ENCODE data around the gene EGR2. TPM values are rescaled to one million over a fixed set of nuclear protein-coding genes. Genes with fewer than 3 reads are reported as not detected.

The EGR2 gene
- total RNA-seq, 3 donors from 2014 or later, result 0.32 to 9.2 (median 4.3) TPM

- DNase-seq (ENCODE audit: low spot score in 2 of 2), result no peak
- Histone ChIP-seq H3K27ac (no peak overlapping the region), H3K27me3 (no peaks in the 10 kb centered on the region), H3K36me3 (no peaks in the 10 kb centered on the region), H3K4me1 (no peaks in the 10 kb centered on the region), H3K9me3 (no peaks in the 10 kb centered on the region), H3K4me3 (no peak overlapping the region)
- no peak for TF ChIP-seq POLR2A (IDR thresholded peaks at IDR 0.05)
- TF ChIP-seq CTCF (IDR thresholded peaks at IDR 0.05), result no peak
- TF ChIP-seq POLR2AphosphoS5 (IDR thresholded peaks at IDR 0.05), result no peak
- intact Hi-C loops (cut with DNase I; ENCODE audit: low total_unique reads), result no loop called here
These were observed 43.8 kb downstream of the EGR2 start for GRCh38 chr10:62772186-62772974.

GRCh38 chr10:62769574-62770242 lies 46.5 kb downstream of the EGR2 start:
- H3K27me3 ChIP-seq, result no peaks in the 10 kb centered on the region
- no peaks in the 10 kb centered on the region for H3K36me3 ChIP-seq
- H3K4me1 ChIP-seq, result no peaks in the 10 kb centered on the region
- H3K27ac ChIP-seq, result no peak overlapping the region
- no peak for DNase-seq (ENCODE audit: low spot score in 2 of 2)
- no peak overlapping the region for H3K4me3 ChIP-seq
- TF ChIP-seq POLR2AphosphoS5 (IDR thresholded peaks at IDR 0.05), result no peak
- no peak for TF ChIP-seq CTCF (IDR thresholded peaks at IDR 0.05)
- TF ChIP-seq POLR2A (IDR thresholded peaks at IDR 0.05), result no peak
- no peaks in the 10 kb centered on the region for H3K9me3 ChIP-seq
- intact Hi-C loops (cut with DNase I; ENCODE audit: low total_unique reads), result no loop called here

- no peak for DNase-seq (ENCODE audit: low spot score in 2 of 2)
- Histone ChIP-seq H3K36me3 (no peaks in the 10 kb centered on the region), H3K27me3 (no peaks in the 10 kb centered on the region), H3K27ac (no peak overlapping the region), H3K4me3 (no peak overlapping the region), H3K4me1 (no peaks in the 10 kb centered on the region), H3K9me3 (no peaks in the 10 kb centered on the region)
- TF ChIP-seq POLR2A (IDR thresholded peaks at IDR 0.05), result no peak
- TF ChIP-seq CTCF (IDR thresholded peaks at IDR 0.05), result no peak
- no peak for TF ChIP-seq POLR2AphosphoS5 (IDR thresholded peaks at IDR 0.05)
- intact Hi-C loops (cut with DNase I; ENCODE audit: low total_unique reads), result no loop called here
These were observed 49.8 kb downstream of the EGR2 start for GRCh38 chr10:62766386-62766785.

GRCh38 chr10:62765726-62766125 lies 50.4 kb downstream of the EGR2 start:
- H3K4me1 ChIP-seq, result no peaks in the 10 kb centered on the region
- no peak overlapping the region for H3K4me3 ChIP-seq
- DNase-seq (ENCODE audit: low spot score in 2 of 2), result no peak
- H3K36me3 ChIP-seq, result no peaks in the 10 kb centered on the region
- no peak for TF ChIP-seq POLR2AphosphoS5 (IDR thresholded peaks at IDR 0.05)
- TF ChIP-seq POLR2A (IDR thresholded peaks at IDR 0.05), result no peak
- no peak for TF ChIP-seq CTCF (IDR thresholded peaks at IDR 0.05)
- H3K27me3 ChIP-seq, result no peaks in the 10 kb centered on the region
- no peaks in the 10 kb centered on the region for H3K9me3 ChIP-seq
- no peak overlapping the region for H3K27ac ChIP-seq
- intact Hi-C loops (cut with DNase I; ENCODE audit: low total_unique reads), result no loop called here

GRCh38 chr10:62764011-62764410 lies 52.2 kb downstream of the EGR2 start:
- TF ChIP-seq CTCF (IDR thresholded peaks at IDR 0.05) (no peak), POLR2A (IDR thresholded peaks at IDR 0.05) (no peak), POLR2AphosphoS5 (IDR thresholded peaks at IDR 0.05) (no peak)

More at GRCh38 chr10:62764011-62764410, 52.2 kb downstream of the EGR2 start:
- no peak for DNase-seq (ENCODE audit: low spot score in 2 of 2)
- intact Hi-C loops (cut with DNase I; ENCODE audit: low total_unique reads), result no loop called here
- no peaks in the 10 kb centered on the region for H3K36me3 ChIP-seq
- H3K4me1 ChIP-seq, result no peaks in the 10 kb centered on the region
- H3K27me3 ChIP-seq, result no peaks in the 10 kb centered on the region
- no peaks in the 10 kb centered on the region for H3K9me3 ChIP-seq
- no peak overlapping the region for H3K27ac ChIP-seq
- no peak overlapping the region for H3K4me3 ChIP-seq

All from breast epithelium (tissue), 4 donors.